SK-N-SH (cell line): ENCODE results near the gene NPFF.

ENCODE experiments used
- CHD2 ChIP-seq: fragments of 150-350 bp; IDR thresholded peaks from 2 replicates; pipeline ENCODE4 v1.6.1; 2018; ENCODE audit warnings: low read length; ENCODE audit not compliant: partially characterized antibody
- ELF1 ChIP-seq: IDR thresholded peaks from 2 replicates; pipeline ENCODE4 v1.4.0; 2012
- EP300 ChIP-seq, 2 experiments: IDR thresholded peaks; 2 replicates each; pipeline versions ENCODE4 v1.4.0 to v1.6.1; 2012; ENCODE audit warnings: borderline replicate concordance in 1 of 2, low read depth in 1 of 2, low read length in 1 of 2
- EZH2phosphoT487 ChIP-seq: fragments of 200-600 bp; sonication (generic); IDR thresholded peaks from 2 replicates; pipeline ENCODE4 v1.6.1; 2017; ENCODE audit warnings: low read depth, mixed run types, mild to moderate bottlenecking, antibody characterized with exemption, moderate library complexity, borderline replicate concordance
- GABPA ChIP-seq: IDR thresholded peaks from 2 replicates; pipeline ENCODE4 v1.4.0; 2012; ENCODE audit warnings: low read depth, mild to moderate bottlenecking
- NRF1 ChIP-seq: IDR thresholded peaks from 2 replicates; pipeline ENCODE4 v1.6.1; 2012; ENCODE audit warnings: low read depth, mild to moderate bottlenecking, low read length
- TAF1 ChIP-seq: IDR thresholded peaks from 2 replicates; pipeline ENCODE4 v1.6.1; 2012; ENCODE audit warnings: low read depth, mild to moderate bottlenecking, low read length, moderate library complexity, borderline replicate concordance
- TCF12 ChIP-seq: IDR thresholded peaks from 2 replicates; pipeline ENCODE4 v1.4.0; 2012
- TEAD4 ChIP-seq: IDR thresholded peaks from 2 replicates; pipeline ENCODE4 v1.4.0; 2012; ENCODE audit warnings: mild to moderate bottlenecking, borderline replicate concordance; ENCODE audit not compliant: insufficient read depth
- TF ChIP-seq, protein P1 (sequence below): IDR thresholded peaks from 2 replicates; pipeline ENCODE4 v1.4.0; 2012; ENCODE audit warnings: low read depth
- TF ChIP-seq, protein P2 (sequence below): fragments of 200-600 bp; sonication (generic); IDR thresholded peaks from 2 replicates; pipeline ENCODE4 v1.6.1; 2017; ENCODE audit warnings: antibody characterized with exemption, mild to moderate bottlenecking, moderate library complexity

DNA sequence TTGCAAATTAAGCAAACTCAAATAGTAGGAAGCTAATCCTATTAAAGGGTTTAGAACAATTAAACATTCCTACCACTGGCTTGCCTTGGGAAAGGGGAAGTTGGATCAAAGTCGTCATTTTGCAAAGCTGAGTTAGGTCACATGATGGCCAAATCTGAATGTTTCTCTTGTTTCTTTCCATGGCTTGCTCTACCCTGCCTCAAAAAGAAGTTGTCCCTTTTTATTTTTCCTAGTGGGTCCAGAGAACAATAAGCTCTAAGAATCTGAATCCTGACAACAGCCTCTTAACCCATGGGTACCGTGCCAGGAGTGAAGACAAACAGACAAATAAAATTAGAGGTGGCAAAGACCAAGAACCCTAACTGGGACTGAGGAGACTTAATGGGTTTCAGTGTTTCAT, 26.2 kb upstream of the NPFF start:
- no peak for TF ChIP-seq NRF1
- TF ChIP-seq, protein P1, sequence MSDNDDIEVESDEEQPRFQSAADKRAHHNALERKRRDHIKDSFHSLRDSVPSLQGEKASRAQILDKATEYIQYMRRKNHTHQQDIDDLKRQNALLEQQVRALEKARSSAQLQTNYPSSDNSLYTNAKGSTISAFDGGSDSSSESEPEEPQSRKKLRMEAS = no peak
- TF ChIP-seq EZH2phosphoT487 = no peak
- TF ChIP-seq TAF1 = no peak
- TF ChIP-seq, protein P2, sequence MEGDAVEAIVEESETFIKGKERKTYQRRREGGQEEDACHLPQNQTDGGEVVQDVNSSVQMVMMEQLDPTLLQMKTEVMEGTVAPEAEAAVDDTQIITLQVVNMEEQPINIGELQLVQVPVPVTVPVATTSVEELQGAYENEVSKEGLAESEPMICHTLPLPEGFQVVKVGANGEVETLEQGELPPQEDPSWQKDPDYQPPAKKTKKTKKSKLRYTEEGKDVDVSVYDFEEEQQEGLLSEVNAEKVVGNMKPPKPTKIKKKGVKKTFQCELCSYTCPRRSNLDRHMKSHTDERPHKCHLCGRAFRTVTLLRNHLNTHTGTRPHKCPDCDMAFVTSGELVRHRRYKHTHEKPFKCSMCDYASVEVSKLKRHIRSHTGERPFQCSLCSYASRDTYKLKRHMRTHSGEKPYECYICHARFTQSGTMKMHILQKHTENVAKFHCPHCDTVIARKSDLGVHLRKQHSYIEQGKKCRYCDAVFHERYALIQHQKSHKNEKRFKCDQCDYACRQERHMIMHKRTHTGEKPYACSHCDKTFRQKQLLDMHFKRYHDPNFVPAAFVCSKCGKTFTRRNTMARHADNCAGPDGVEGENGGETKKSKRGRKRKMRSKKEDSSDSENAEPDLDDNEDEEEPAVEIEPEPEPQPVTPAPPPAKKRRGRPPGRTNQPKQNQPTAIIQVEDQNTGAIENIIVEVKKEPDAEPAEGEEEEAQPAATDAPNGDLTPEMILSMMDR = no peak
- TF ChIP-seq CHD2 = no peak
- no peak for TF ChIP-seq TCF12
- TF ChIP-seq ELF1 = no peak
- no peak for TF ChIP-seq TEAD4
- TF ChIP-seq EP300 (IDR thresholded peaks at IDR 0.05; ENCODE audit: borderline replicate concordance in 1 of 2, low read depth in 1 of 2, low read length in 1 of 2) = no peak
- no peak for TF ChIP-seq GABPA
